Right lobe of liver (tissue), 4 donors: ENCODE results near the gene VWC2.

Experiments
- CTCF ChIP-seq, 4 donors: fragments of 200-600 bp in 3 of 4; fragments of 450-650 bp in 1 of 4; IDR thresholded peaks; one replicate each; pipeline versions ENCODE4 v1.5.1 to v1.8.0; 2016 to 2022; ENCODE audit warnings: antibody characterized with exemption in 4 of 4, mild to moderate bottlenecking in 2 of 4
- POLR2A ChIP-seq: fragments of 450-650 bp; IDR thresholded peaks from one replicate; pipeline ENCODE4 v1.6.1; 2017; ENCODE audit warnings: antibody characterized with exemption, mild to moderate bottlenecking
- donor health status: DM: no; HTN: no; CAD: no.
- donor health status: DM: no; HTN: no; CAD: no.
- donor health status: DM: no; HTN: yes; CAD: no.

- TF ChIP-seq CTCF (IDR thresholded peaks at IDR 0.05) (no peak), POLR2A (no peak)
These were observed 112.3 kb downstream of the VWC2 start for GRCh38 chr7:49885593-49886285.
